H9 (cell line): Measurements from ENCODE around the gene ATF6. TPM values are rescaled to one million over a fixed set of nuclear protein-coding genes. Genes with fewer than 3 reads are reported as not detected.

Experiments
- DNase-seq: peaks from one replicate; pipeline ENCODE4 v3.0.0-alpha.2; 2017
- H2AFZ ChIP-seq: one replicate; pipeline ENCODE4 v1.6.1; 2013; ENCODE audit warnings: mild to moderate bottlenecking, low read length, control low read depth, moderate library complexity
- H2AK5ac ChIP-seq: 2 replicates; pipeline ENCODE4 v1.6.1; 2013; ENCODE audit warnings: low read length, control low read depth, mixed read lengths; ENCODE audit not compliant: insufficient read length
- H2BK120ac ChIP-seq: one replicate; pipeline ENCODE4 v1.6.1; 2013; ENCODE audit warnings: low read depth, mild to moderate bottlenecking, low read length, control low read depth, inconsistent platforms; ENCODE audit not compliant: poor library complexity, severe bottlenecking
- H2BK12ac ChIP-seq: 2 replicates; pipeline ENCODE4 v1.6.1; 2013; ENCODE audit warnings: low read length, control low read depth, mixed read lengths, low read depth; ENCODE audit not compliant: insufficient read length
- H2BK15ac ChIP-seq: 2 replicates; pipeline ENCODE4 v1.6.1; 2013; ENCODE audit warnings: low read depth, low read length, control low read depth
- H2BK20ac ChIP-seq: one replicate; pipeline ENCODE4 v1.6.1; 2013; ENCODE audit warnings: low read depth, mild to moderate bottlenecking, low read length, control low read depth, inconsistent platforms; ENCODE audit not compliant: poor library complexity, severe bottlenecking
- H2BK5ac ChIP-seq: 2 replicates; pipeline ENCODE4 v1.6.1; 2013; ENCODE audit warnings: low read length, control low read depth, mixed read lengths; ENCODE audit not compliant: insufficient read length
- H3K14ac ChIP-seq: 2 replicates; pipeline ENCODE4 v1.6.1; 2013; ENCODE audit warnings: low read length, control low read depth; ENCODE audit not compliant: insufficient read depth
- H3K18ac ChIP-seq: 2 replicates; pipeline ENCODE4 v1.6.1; 2013; ENCODE audit warnings: low read depth, mild to moderate bottlenecking, mixed read lengths, low read length, control low read depth; ENCODE audit not compliant: insufficient read length
- H3K23ac ChIP-seq: 2 replicates; pipeline ENCODE4 v1.6.1; 2013; ENCODE audit warnings: low read length, control low read depth, mixed read lengths, low read depth; ENCODE audit not compliant: insufficient read length
- H3K23me2 ChIP-seq: 2 replicates; pipeline ENCODE4 v1.6.1; 2013; ENCODE audit warnings: low read depth, mild to moderate bottlenecking, mixed read lengths, low read length, control low read depth; ENCODE audit not compliant: insufficient read length, poor library complexity, severe bottlenecking
- H3K27ac ChIP-seq: 2 replicates; pipeline ENCODE4 v1.5.1; 2013; ENCODE audit warnings: low read length, control low read depth, mixed read lengths, low read depth; ENCODE audit not compliant: insufficient read length
- H3K27me3 ChIP-seq: 2 replicates; pipeline ENCODE4 v1.6.1; 2013; ENCODE audit warnings: low read length, control low read depth, inconsistent platforms; ENCODE audit not compliant: insufficient read depth
- H3K4ac ChIP-seq: 2 replicates; pipeline ENCODE4 v1.6.1; 2013; ENCODE audit warnings: low read depth, mild to moderate bottlenecking, control low read depth, inconsistent platforms, low read length, moderate library complexity
- H3K4me1 ChIP-seq: 2 replicates; pipeline ENCODE4 v1.6.1; 2013; ENCODE audit warnings: low read length, control low read depth, inconsistent platforms; ENCODE audit not compliant: insufficient read depth
- H3K4me2 ChIP-seq: 2 replicates; pipeline ENCODE4 v1.6.1; 2013; ENCODE audit warnings: low read length, control low read depth, mixed read lengths; ENCODE audit not compliant: insufficient read length, insufficient read depth
- H3K56ac ChIP-seq: 2 replicates; pipeline ENCODE4 v1.6.1; 2013; ENCODE audit warnings: low read depth, mild to moderate bottlenecking, mixed read lengths, low read length, control low read depth; ENCODE audit not compliant: insufficient read length
- H3K79me1 ChIP-seq: 2 replicates; pipeline ENCODE4 v1.6.1; 2013; ENCODE audit warnings: low read depth, mild to moderate bottlenecking, moderate library complexity, low read length, control low read depth, inconsistent platforms; ENCODE audit not compliant: insufficient read depth, poor library complexity, severe bottlenecking
- H3K79me2 ChIP-seq: 2 replicates; pipeline ENCODE4 v1.6.1; 2013; ENCODE audit warnings: low read length, control low read depth, inconsistent platforms; ENCODE audit not compliant: insufficient read depth
- H3K9ac ChIP-seq: 2 replicates; pipeline ENCODE4 v1.6.1; 2013; ENCODE audit warnings: low read length, control low read depth, mixed read lengths; ENCODE audit not compliant: insufficient read length; ENCODE audit errors: extremely low read depth
- H3K9me3 ChIP-seq: one replicate; pipeline ENCODE4 v1.6.1; 2013; ENCODE audit warnings: low read depth, low read length, inconsistent platforms; ENCODE audit not compliant: control insufficient read depth
- H3T11ph ChIP-seq: one replicate; pipeline ENCODE4 v1.6.1; 2013; ENCODE audit warnings: mild to moderate bottlenecking, low read length, control low read depth, inconsistent platforms
- H4K20me1 ChIP-seq: one replicate; pipeline ENCODE4 v1.6.1; 2013; ENCODE audit not compliant: control insufficient read depth, insufficient read length, insufficient read depth
- H4K5ac ChIP-seq: 2 replicates; pipeline ENCODE4 v1.6.1; 2013; ENCODE audit warnings: low read depth, mild to moderate bottlenecking, mixed read lengths, low read length, control low read depth; ENCODE audit not compliant: insufficient read length
- H4K8ac ChIP-seq: replicated peaks from 2 replicates; pipeline ENCODE4 v1.6.1; 2013; ENCODE audit warnings: low read length, control low read depth, mixed read lengths, low read depth; ENCODE audit not compliant: insufficient read length
- H4K91ac ChIP-seq: 2 replicates; pipeline ENCODE4 v1.6.1; 2013; ENCODE audit warnings: low read depth, mild to moderate bottlenecking, moderate library complexity, mixed read lengths, low read length, control low read depth; ENCODE audit not compliant: insufficient read length
- H3K27ac Mint-ChIP-seq, 3 experiments: 2 replicates in 2 of 3; 3 replicates in 1 of 3; pipeline ENCODE4 v1.8.0; 2020 to 2021; ENCODE audit warnings: mixed read lengths in 3 of 3, mild to moderate bottlenecking in 1 of 3, moderate library complexity in 1 of 3
- H3K27me3 Mint-ChIP-seq: 2 replicates; pipeline ENCODE4 v1.8.0; 2021; ENCODE audit warnings: low read depth, mild to moderate bottlenecking, moderate library complexity, mixed read lengths
- H3K36me3 Mint-ChIP-seq, 3 experiments: 2 replicates in 2 of 3; 3 replicates in 1 of 3; pipeline ENCODE4 v1.8.0; 2020 to 2021; ENCODE audit warnings: low read depth in 3 of 3, mixed read lengths in 3 of 3; ENCODE audit not compliant: insufficient read depth in 1 of 3
- H3K4me1 Mint-ChIP-seq, 2 experiments: 2 replicates each; pipeline ENCODE4 v1.8.0; 2020; ENCODE audit warnings: mixed read lengths in 2 of 2
- H3K4me3 Mint-ChIP-seq, 2 experiments: 2 replicates in 1 of 2; 3 replicates in 1 of 2; pipeline ENCODE4 v1.8.0; 2020 to 2021; ENCODE audit warnings: mild to moderate bottlenecking in 2 of 2, mixed read lengths in 2 of 2, moderate library complexity in 1 of 2
- H3K9me3 Mint-ChIP-seq, 2 experiments: 2 replicates in 1 of 2; 3 replicates in 1 of 2; pipeline ENCODE4 v1.8.0; 2020; ENCODE audit warnings: mild to moderate bottlenecking in 2 of 2, mixed read lengths in 2 of 2, moderate library complexity in 1 of 2
- CTCF ChIP-seq: fragments of 200-600 bp; sonication (generic); conservative IDR thresholded peaks from 3 replicates; pipeline ENCODE4 v1.8.0; 2021; ENCODE audit warnings: antibody characterized with exemption, mild to moderate bottlenecking
- WGBS: extraction: QIAGEN DNeasy Blood & Tissue Kit; methylation state at CpG from one replicate; pipeline ENCODE4 v1.1.7; 2013; ENCODE audit warnings: missing lambda C conversion rate, low lambda C conversion rate, mixed read lengths; ENCODE audit not compliant: insufficient read length; ENCODE audit errors: extremely low coverage; 5-methylcytosine and 5-hydroxymethylcytosine counted together
- total RNA-seq: library from RNA; stranded (reverse); gene quantifications from 2 replicates; pipeline ENCODE4 v1.2.1, GENCODE V29; 2021

Gene ATF6
- total RNA-seq, 1 experiment from 2014 or later, result 11.2 TPM

DNA sequence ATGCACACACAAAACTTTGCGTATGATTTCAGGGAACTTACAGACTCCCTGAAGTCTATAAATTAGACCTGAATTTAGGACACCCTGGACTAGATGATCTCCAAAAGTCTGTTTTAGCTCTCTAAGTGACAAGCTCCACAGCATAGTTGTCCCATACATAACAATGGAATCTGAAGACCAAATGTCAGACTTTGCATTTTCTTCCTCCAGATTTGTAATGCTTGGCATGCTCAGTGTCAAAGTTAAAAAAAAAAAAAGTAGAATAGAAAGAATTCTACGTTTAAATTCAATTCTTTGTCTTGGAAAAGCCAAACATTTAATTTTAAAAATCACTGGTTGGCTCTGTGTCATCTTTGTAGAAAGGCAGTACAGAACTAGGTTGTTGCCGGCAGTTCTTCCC is 190.8 kb downstream of the ATF6 start:
- H2AK5ac ChIP-seq, result no peak overlapping the region
- H2BK12ac ChIP-seq, result no peak overlapping the region
- no peak overlapping the region for H2BK5ac ChIP-seq
- DNase-seq, result no peak
- H3K23ac ChIP-seq, result no peak overlapping the region
- H4K20me1 ChIP-seq, result no peaks in the 10 kb centered on the region
- no peaks in the 10 kb centered on the region for H3K23me2 ChIP-seq
- Mint-ChIP-seq H3K4me1 (peaks cover 10 to 16% of the 10 kb centered on the region in 2 experiments), H3K36me3 (peaks cover 0 to 9% (median 0%) of the 10 kb centered on the region in 3 experiments; a peak in 1 of 7 replicates), H3K9me3 (no peaks in the 10 kb centered on the region), H3K4me3 (no peak overlapping the region), H3K27me3 (no peaks in the 10 kb centered on the region), H3K27ac (no peak overlapping the region)
- H4K5ac ChIP-seq, result no peak overlapping the region
- no peak overlapping the region for H3T11ph ChIP-seq
- H2AFZ ChIP-seq, result no peak overlapping the region
- no peaks in the 10 kb centered on the region for H3K9me3 ChIP-seq
- no peak overlapping the region for H3K4ac ChIP-seq
- H2BK20ac ChIP-seq, result no peak overlapping the region
- no peak overlapping the region for H4K8ac ChIP-seq
- no peaks in the 10 kb centered on the region for H3K27me3 ChIP-seq
- no CpG with 5 or more reads among the region's 3 CpGs for WGBS
- no peak overlapping the region for H2BK120ac ChIP-seq
- no peak overlapping the region for H3K56ac ChIP-seq
- H3K4me1 ChIP-seq, result no peaks in the 10 kb centered on the region
- no peak overlapping the region for H3K18ac ChIP-seq
- TF ChIP-seq CTCF, result no peak
- H2BK15ac ChIP-seq, result no peak overlapping the region
- no peaks in the 10 kb centered on the region for H3K79me2 ChIP-seq
- H3K4me2 ChIP-seq, result no peak overlapping the region
- H3K27ac ChIP-seq, result no peak overlapping the region
- H3K79me1 ChIP-seq, result no peaks in the 10 kb centered on the region
- no peak overlapping the region for H4K91ac ChIP-seq
- H3K9ac ChIP-seq, result no peak overlapping the region
- H3K14ac ChIP-seq, result no peak overlapping the region
